ENCODE measurements around the gene LENG1.

LENG1 gene

DNA sequence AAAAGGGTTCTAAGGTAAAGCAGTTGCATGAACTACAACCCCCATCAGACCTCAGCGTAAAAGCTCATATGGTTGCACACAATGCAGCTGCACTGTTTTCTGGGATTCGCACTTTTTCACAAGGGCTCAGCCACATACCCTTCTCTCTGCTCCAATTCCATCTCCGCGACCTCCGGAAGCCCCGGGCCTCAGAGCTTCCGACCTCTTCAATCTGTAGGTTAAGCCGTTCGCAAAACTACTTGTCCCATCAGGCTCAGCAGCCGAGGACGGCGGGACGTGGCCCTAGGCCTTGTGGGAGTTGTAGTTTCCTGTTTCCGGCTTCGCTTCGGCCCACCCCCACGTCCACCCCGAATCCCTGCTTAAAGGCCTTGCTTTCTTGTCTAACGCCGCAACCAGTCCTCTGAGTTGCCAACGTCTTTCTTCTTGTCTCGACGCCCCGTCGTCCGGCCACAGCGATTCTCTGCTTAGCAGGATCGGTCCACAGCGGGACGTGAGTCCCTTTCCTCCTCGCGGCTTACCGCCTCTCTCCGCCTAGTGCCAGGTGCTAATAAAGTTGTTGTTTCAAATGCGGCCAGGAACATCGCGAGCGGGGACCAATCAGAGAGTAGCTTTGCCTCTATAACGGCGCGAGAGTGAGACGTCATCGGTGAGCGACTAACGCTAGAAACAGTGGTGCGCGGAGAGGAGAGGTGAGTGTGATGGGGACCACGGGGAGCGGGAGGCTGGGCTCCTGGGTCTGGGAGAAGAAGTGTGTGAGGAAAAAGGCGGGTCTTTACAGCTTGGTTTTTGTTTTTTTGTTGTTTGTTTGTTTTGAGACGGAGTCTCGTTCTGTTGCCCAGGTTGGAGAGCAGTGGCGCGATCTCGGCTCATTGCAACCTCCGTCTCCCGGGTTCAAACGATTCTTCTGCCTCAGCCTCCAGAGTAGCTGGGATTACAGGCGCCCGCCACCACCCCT lies 44.1 kb downstream of the LENG1 start, which contains the start of the genes PRPF31 and TFPT:
Gene PRPF31, plus strand, starts transcription at position 646 of the 955 bp plus-strand sequence. CDS start 2,525 bp downstream, outside the sequence.
Gene TFPT, minus strand, starts transcription at position 549 of the 955 bp plus-strand sequence. Its CDS starts 388 bp downstream, at position 161.
- ChIA-PET CTCF (interaction anchor here (0.6 to 1.5 kb wide), 6 partner anchors 22 to 272 kb away, joined by 3 read pairs; partner anchors contain the start of gene MBOAT7), POLR2A (interaction anchor here (0.5 to 6.2 kb wide), 21 partner anchors 8 to 1380 kb away, joined by 3 to 116 read pairs (median 5); partner anchors contain the start of genes CNOT3, LENG1, LENG8 and MBOAT7)
- H3K27ac ChIP-seq (ENCODE audit: extremely low read depth, low read depth, low read length) = peak within 1 kb of the TSS; percentile 80
- no peaks in the 10 kb centered on the region for H3K9me3 ChIP-seq (ENCODE audit: control insufficient read depth, insufficient read depth, low read depth, low read length)
- H3K36me3 ChIP-seq (ENCODE audit: control insufficient read depth in 2 of 2, insufficient read depth in 1 of 2, low read length in 2 of 2) = peaks cover 42 to 52% of the 10 kb centered on the region in 2 experiments
- H3K4me3 ChIP-seq (ENCODE audit: low read depth, low read length) = peak within 1 kb of the TSS; percentile 95
- peaks cover 7% of the 10 kb centered on the region for H3K4me1 ChIP-seq (ENCODE audit: control insufficient read depth, insufficient read depth, low read length)
- TF ChIP-seq ZNF223 (tag by site-specific recombination; IDR thresholded peaks at IDR 0.05) = no peak
- no peak; the same call in 1 of the 2 replicates for TF ChIP-seq ZBTB48 (tag by site-specific recombination; IDR thresholded peaks at IDR 0.05)
- peak; percentile 19; the same call in 1 of the 2 replicates for TF ChIP-seq ZNF623 (tag by site-specific recombination; IDR thresholded peaks at IDR 0.05)
- TF ChIP-seq, protein P1, sequence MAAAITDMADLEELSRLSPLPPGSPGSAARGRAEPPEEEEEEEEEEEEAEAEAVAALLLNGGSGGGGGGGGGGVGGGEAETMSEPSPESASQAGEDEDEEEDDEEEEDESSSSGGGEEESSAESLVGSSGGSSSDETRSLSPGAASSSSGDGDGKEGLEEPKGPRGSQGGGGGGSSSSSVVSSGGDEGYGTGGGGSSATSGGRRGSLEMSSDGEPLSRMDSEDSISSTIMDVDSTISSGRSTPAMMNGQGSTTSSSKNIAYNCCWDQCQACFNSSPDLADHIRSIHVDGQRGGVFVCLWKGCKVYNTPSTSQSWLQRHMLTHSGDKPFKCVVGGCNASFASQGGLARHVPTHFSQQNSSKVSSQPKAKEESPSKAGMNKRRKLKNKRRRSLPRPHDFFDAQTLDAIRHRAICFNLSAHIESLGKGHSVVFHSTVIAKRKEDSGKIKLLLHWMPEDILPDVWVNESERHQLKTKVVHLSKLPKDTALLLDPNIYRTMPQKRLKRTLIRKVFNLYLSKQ (tag by site-specific recombination; IDR thresholded peaks at IDR 0.05; ENCODE audit: borderline replicate concordance) = no peak
- peak; percentile 99 for TF ChIP-seq ZNF501 (tag by site-specific recombination; IDR thresholded peaks at IDR 0.05)
- TF ChIP-seq SALL2 (tag by site-specific recombination; IDR thresholded peaks at IDR 0.05; ENCODE audit: borderline replicate concordance) = no peak
- TF ChIP-seq ZNF292 (tag by site-specific recombination; IDR thresholded peaks at IDR 0.05; ENCODE audit: borderline replicate concordance, low read depth) = no peak
- no peak for TF ChIP-seq ZNF48 (tag by site-specific recombination; IDR thresholded peaks at IDR 0.05)
- TF ChIP-seq, protein P2, sequence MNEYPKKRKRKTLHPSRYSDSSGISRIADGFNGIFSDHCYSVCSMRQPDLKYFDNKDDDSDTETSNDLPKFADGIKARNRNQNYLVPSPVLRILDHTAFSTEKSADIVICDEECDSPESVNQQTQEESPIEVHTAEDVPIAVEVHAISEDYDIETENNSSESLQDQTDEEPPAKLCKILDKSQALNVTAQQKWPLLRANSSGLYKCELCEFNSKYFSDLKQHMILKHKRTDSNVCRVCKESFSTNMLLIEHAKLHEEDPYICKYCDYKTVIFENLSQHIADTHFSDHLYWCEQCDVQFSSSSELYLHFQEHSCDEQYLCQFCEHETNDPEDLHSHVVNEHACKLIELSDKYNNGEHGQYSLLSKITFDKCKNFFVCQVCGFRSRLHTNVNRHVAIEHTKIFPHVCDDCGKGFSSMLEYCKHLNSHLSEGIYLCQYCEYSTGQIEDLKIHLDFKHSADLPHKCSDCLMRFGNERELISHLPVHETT (tag by site-specific recombination; IDR thresholded peaks at IDR 0.05) = peak; percentile 96
- TF ChIP-seq, protein P3, sequence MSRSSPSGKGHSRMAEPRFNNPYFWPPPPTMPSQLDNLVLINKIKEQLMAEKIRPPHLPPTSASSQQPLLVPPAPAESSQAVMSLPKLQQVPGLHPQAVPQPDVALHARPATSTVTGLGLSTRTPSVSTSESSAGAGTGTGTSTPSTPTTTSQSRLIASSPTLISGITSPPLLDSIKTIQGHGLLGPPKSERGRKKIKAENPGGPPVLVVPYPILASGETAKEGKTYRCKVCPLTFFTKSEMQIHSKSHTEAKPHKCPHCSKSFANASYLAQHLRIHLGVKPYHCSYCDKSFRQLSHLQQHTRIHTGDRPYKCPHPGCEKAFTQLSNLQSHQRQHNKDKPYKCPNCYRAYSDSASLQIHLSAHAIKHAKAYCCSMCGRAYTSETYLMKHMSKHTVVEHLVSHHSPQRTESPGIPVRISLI (tag by site-specific recombination; IDR thresholded peaks at IDR 0.05) = 0 out of 2 replicates have a peak, but pooled peaks have one; percentile 43
- TF ChIP-seq ZNF629 (tag by site-specific recombination; IDR thresholded peaks at IDR 0.05) = peak; percentile 78
- TF ChIP-seq, protein P4, sequence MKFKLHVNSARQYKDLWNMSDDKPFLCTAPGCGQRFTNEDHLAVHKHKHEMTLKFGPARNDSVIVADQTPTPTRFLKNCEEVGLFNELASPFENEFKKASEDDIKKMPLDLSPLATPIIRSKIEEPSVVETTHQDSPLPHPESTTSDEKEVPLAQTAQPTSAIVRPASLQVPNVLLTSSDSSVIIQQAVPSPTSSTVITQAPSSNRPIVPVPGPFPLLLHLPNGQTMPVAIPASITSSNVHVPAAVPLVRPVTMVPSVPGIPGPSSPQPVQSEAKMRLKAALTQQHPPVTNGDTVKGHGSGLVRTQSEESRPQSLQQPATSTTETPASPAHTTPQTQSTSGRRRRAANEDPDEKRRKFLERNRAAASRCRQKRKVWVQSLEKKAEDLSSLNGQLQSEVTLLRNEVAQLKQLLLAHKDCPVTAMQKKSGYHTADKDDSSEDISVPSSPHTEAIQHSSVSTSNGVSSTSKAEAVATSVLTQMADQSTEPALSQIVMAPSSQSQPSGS (tag by site-specific recombination; IDR thresholded peaks at IDR 0.05; ENCODE audit: low read depth) = peak; percentile 63; the same call in 1 of the 2 replicates
- no peak for TF ChIP-seq ZNF211 (tag by site-specific recombination; IDR thresholded peaks at IDR 0.05; ENCODE audit: low read depth)
- peak; percentile 44; the same call in 1 of the 2 replicates for TF ChIP-seq MYNN (tag by site-specific recombination; IDR thresholded peaks at IDR 0.05; ENCODE audit: borderline replicate concordance)
- TF ChIP-seq TRIM28 (IDR thresholded peaks at IDR 0.05; ENCODE audit: borderline replicate concordance, low read length) = peak; percentile 95
- no peak; the same call in 1 of the 2 replicates for TF ChIP-seq RBAK (tag by site-specific recombination; IDR thresholded peaks at IDR 0.05)
- no peak for TF ChIP-seq ZNF529 (tag by site-specific recombination; IDR thresholded peaks at IDR 0.05; ENCODE audit: insufficient replicate concordance)
- TF ChIP-seq ZNF324 (tag by site-specific recombination; IDR thresholded peaks at IDR 0.05) = peak; percentile 94
- TF ChIP-seq ZNF175 (tag by site-specific recombination; IDR thresholded peaks at IDR 0.05) = no peak
- TF ChIP-seq, protein P5, sequence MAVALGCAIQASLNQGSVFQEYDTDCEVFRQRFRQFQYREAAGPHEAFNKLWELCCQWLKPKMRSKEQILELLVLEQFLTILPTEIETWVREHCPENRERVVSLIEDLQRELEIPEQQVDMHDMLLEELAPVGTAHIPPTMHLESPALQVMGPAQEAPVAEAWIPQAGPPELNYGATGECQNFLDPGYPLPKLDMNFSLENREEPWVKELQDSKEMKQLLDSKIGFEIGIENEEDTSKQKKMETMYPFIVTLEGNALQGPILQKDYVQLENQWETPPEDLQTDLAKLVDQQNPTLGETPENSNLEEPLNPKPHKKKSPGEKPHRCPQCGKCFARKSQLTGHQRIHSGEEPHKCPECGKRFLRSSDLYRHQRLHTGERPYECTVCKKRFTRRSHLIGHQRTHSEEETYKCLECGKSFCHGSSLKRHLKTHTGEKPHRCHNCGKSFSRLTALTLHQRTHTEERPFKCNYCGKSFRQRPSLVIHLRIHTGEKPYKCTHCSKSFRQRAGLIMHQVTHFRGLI (tag by site-specific recombination; IDR thresholded peaks at IDR 0.05) = 0 out of 2 replicates have a peak, but pooled peaks have one; percentile 22
- no peak for TF ChIP-seq ZNF404 (tag by site-specific recombination; IDR thresholded peaks at IDR 0.05)
- TF ChIP-seq, protein P6, sequence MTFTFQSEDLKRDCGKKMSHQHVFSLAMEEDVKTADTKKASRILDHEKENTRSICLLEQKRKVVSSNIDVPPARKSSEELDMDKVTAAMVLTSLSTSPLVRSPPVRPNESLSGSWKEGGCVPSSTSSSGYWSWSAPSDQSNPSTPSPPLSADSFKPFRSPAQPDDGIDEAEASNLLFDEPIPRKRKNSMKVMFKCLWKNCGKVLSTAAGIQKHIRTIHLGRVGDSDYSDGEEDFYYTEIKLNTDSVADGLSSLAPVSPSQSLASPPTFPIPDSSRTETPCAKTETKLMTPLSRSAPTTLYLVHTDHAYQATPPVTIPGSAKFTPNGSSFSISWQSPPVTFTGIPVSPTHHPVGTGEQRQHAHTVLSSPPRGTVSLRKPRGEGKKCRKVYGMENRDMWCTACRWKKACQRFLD (tag by site-specific recombination; IDR thresholded peaks at IDR 0.05) = no peak
- TF ChIP-seq, protein P7, sequence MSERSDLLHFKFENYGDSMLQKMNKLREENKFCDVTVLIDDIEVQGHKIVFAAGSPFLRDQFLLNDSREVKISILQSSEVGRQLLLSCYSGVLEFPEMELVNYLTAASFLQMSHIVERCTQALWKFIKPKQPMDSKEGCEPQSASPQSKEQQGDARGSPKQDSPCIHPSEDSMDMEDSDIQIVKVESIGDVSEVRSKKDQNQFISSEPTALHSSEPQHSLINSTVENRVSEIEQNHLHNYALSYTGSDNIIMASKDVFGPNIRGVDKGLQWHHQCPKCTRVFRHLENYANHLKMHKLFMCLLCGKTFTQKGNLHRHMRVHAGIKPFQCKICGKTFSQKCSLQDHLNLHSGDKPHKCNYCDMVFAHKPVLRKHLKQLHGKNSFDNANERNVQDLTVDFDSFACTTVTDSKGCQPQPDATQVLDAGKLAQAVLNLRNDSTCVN (tag by site-specific recombination; optimal IDR thresholded peaks at IDR 0.05) = peak; percentile 57
- TF ChIP-seq EGR2 (tag by site-specific recombination; IDR thresholded peaks at IDR 0.05; ENCODE audit: low read depth) = peak; percentile 74
- no peak for TF ChIP-seq ZNF132 (tag by site-specific recombination; IDR thresholded peaks at IDR 0.05; ENCODE audit: borderline replicate concordance)
